H7 (cell line): Measurements from ENCODE around the gene LSM3. TPM values are rescaled to one million over a fixed set of nuclear protein-coding genes. Genes with fewer than 3 reads are reported as not detected.

Experiments used
- total RNA-seq: library from RNA; depleted of rRNA; stranded (reverse); fragments of >200 nt; shearing (Covaris generic); gene quantifications from 2 replicates; pipeline ENCODE4 v1.2.3, GENCODE V29; 2014; rRNA removed

Gene LSM3
- total RNA-seq, 1 experiment from 2014 or later: 17.0 TPM

Other genes starting within 250 kb of the LSM3 start
- gene CHCHD4, start 53.9 kb upstream of the LSM3 start, total RNA-seq: 53.1 and 53.8 TPM in 2 replicates
- gene TMEM43, start 53.8 kb upstream of the LSM3 start, total RNA-seq: 59.1 and 62.7 TPM in 2 replicates
- gene XPC, start 216 bp upstream of the LSM3 start, total RNA-seq: 23.9 and 31.0 TPM in 2 replicates
- gene SLC6A6, start 223.8 kb downstream of the LSM3 start, total RNA-seq: 88.8 and 113 TPM in 2 replicates